Hepatocyte (in vitro differentiated cells): ENCODE results near the gene TMEM98.

Experiments
- EZH2 ChIP-seq: fragments of 200-600 bp; sonication (generic); IDR thresholded peaks from 2 replicates; pipeline ENCODE4 v1.6.1; 2016; ENCODE audit warnings: antibody characterized with exemption, mild to moderate bottlenecking, borderline replicate concordance
- TF ChIP-seq, protein P1 (sequence below): fragments of 200-600 bp; sonication (generic); IDR thresholded peaks from 2 replicates; pipeline ENCODE4 v1.5.1; 2016; ENCODE audit warnings: antibody characterized with exemption, mild to moderate bottlenecking; ENCODE audit not compliant: poor library complexity

DNA sequence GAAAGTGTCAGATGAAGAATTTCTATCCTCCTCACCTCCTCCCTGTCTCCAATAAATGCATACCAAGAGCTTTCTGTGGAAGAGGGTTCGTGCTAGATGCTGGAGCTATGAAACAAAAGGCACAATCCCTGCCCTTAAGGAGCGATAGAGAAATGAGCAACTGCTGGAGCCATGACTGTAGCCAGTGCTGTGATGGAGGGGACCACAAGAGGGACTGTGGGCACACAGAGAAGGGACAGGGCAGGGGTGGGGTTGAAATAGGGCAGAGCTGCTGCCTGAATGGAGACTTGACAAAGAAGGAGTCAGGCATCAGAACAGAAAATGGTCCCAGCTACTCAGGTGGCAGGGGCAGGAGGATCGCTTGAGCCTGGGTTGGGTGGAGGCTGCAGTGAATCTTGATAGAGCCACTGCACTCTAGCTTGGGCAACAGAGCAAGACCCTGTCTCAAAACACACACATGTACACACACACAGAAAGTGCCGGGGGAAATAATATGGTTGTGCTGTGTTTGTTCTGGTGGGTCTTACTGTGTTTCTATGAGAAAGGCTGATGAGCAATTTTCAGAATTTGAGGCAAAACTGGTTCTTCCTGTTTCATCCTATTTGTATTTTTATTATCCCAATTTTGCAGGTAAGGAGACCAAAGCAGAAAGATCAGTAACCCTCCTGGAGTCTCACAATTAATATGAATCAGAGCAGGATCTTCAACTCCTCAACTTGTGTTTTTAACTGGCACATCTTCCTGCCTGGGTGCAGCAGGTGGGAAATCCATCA, 16.5 kb downstream of the TMEM98 start:
- TF ChIP-seq, protein P1, sequence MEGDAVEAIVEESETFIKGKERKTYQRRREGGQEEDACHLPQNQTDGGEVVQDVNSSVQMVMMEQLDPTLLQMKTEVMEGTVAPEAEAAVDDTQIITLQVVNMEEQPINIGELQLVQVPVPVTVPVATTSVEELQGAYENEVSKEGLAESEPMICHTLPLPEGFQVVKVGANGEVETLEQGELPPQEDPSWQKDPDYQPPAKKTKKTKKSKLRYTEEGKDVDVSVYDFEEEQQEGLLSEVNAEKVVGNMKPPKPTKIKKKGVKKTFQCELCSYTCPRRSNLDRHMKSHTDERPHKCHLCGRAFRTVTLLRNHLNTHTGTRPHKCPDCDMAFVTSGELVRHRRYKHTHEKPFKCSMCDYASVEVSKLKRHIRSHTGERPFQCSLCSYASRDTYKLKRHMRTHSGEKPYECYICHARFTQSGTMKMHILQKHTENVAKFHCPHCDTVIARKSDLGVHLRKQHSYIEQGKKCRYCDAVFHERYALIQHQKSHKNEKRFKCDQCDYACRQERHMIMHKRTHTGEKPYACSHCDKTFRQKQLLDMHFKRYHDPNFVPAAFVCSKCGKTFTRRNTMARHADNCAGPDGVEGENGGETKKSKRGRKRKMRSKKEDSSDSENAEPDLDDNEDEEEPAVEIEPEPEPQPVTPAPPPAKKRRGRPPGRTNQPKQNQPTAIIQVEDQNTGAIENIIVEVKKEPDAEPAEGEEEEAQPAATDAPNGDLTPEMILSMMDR = no peak
- TF ChIP-seq EZH2 = no peak
